ENCODE measurements around the gene DPP10. TPM values are rescaled to one million over a fixed set of nuclear protein-coding genes. Genes with fewer than 3 reads are reported as not detected.

The DPP10 gene
- total RNA-seq, 3 donors from 2014 or later = 0.29 to 0.33 (median 0.32) TPM

DNA sequence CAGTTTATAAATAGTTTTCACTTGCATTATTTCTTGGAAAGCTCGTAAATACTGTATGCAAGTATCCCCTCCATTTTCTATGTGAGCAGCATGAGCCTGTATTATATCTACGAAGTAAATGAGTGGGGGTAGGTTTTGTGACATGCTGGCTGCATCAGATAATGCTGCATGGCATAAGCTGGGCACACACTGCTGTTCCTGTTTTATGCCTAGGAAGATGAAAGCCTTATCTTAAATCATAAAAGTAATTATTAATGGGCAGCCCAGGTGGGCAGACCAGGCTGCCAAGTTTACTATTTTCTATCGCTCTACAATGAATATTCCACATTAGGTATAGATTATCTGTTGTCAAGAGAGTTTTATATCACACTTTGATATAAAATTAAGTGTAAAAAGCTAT is 854.6 kb downstream of the DPP10 start:
- Histone ChIP-seq H3K27ac (no peak overlapping the region), H3K36me3 (no peaks in the 10 kb centered on the region), H3K9me3 (no peaks in the 10 kb centered on the region), H3K4me1 (no peaks in the 10 kb centered on the region), H3K4me3 (no peak overlapping the region), H3K27me3 (no peaks in the 10 kb centered on the region)
- TF ChIP-seq POLR2AphosphoS5 (IDR thresholded peaks at IDR 0.05) = no peak
- TF ChIP-seq, protein P1, sequence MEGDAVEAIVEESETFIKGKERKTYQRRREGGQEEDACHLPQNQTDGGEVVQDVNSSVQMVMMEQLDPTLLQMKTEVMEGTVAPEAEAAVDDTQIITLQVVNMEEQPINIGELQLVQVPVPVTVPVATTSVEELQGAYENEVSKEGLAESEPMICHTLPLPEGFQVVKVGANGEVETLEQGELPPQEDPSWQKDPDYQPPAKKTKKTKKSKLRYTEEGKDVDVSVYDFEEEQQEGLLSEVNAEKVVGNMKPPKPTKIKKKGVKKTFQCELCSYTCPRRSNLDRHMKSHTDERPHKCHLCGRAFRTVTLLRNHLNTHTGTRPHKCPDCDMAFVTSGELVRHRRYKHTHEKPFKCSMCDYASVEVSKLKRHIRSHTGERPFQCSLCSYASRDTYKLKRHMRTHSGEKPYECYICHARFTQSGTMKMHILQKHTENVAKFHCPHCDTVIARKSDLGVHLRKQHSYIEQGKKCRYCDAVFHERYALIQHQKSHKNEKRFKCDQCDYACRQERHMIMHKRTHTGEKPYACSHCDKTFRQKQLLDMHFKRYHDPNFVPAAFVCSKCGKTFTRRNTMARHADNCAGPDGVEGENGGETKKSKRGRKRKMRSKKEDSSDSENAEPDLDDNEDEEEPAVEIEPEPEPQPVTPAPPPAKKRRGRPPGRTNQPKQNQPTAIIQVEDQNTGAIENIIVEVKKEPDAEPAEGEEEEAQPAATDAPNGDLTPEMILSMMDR (IDR thresholded peaks at IDR 0.05) = no peak
- intact Hi-C loops (cut with DNase I; ENCODE audit: low total_unique reads) = no loop called here
- DNase-seq (ENCODE audit: low spot score in 2 of 2) = no peak

- Histone ChIP-seq H3K27ac (no peak overlapping the region), H3K4me1 (no peaks in the 10 kb centered on the region), H3K27me3 (no peaks in the 10 kb centered on the region), H3K9me3 (no peaks in the 10 kb centered on the region), H3K36me3 (no peaks in the 10 kb centered on the region), H3K4me3 (no peak overlapping the region)
- TF ChIP-seq, protein P1 (IDR thresholded peaks at IDR 0.05) = no peak
- TF ChIP-seq POLR2A (IDR thresholded peaks at IDR 0.05) = no peak
- no peak for TF ChIP-seq POLR2AphosphoS5 (IDR thresholded peaks at IDR 0.05)
- DNase-seq (ENCODE audit: low spot score in 2 of 2) = no peak
- intact Hi-C loops (cut with DNase I; ENCODE audit: low total_unique reads) = no loop called here
Measured at GRCh38 chr2:115299199-115299598, 856.8 kb downstream of the DPP10 start.

GRCh38 chr2:115305712-115306111 is 863.3 kb downstream of the DPP10 start:
- TF ChIP-seq POLR2AphosphoS5 (IDR thresholded peaks at IDR 0.05) (no peak), POLR2A (IDR thresholded peaks at IDR 0.05) (no peak)
- TF ChIP-seq, protein P1 (IDR thresholded peaks at IDR 0.05) = no peak
- intact Hi-C loops (cut with DNase I; ENCODE audit: low total_unique reads) = no loop called here

DNA sequence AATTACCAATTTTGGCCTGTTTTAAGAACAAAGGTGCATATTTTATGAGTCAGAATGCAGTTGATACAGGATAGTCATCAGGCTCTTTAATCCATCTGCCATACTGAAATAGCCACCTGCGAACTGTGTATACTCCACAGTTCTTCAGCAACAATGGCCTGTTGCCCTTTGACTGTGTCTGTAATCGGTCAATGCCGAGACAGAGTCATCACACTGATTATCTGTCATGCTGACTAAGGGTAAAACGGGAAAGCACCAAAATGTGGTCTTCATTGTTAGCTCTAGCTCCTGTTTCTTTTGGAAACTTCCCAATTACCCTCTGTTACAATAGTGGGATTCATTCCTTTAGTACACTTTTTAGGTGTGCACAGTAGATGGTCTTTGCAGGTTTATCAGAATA is 871.7 kb downstream of the DPP10 start:
- TF ChIP-seq POLR2A (IDR thresholded peaks at IDR 0.05) (no peak), POLR2AphosphoS5 (IDR thresholded peaks at IDR 0.05) (no peak)
- TF ChIP-seq, protein P1 (IDR thresholded peaks at IDR 0.05) = no peak
- no peaks in the 10 kb centered on the region for H3K36me3 ChIP-seq
- no peak for DNase-seq (ENCODE audit: low spot score in 2 of 2)
- H3K4me1 ChIP-seq = no peaks in the 10 kb centered on the region
- no peaks in the 10 kb centered on the region for H3K9me3 ChIP-seq
- H3K27me3 ChIP-seq = no peaks in the 10 kb centered on the region
- intact Hi-C loops (cut with DNase I; ENCODE audit: low total_unique reads) = no loop called here
- no peak overlapping the region for H3K4me3 ChIP-seq
- no peak overlapping the region for H3K27ac ChIP-seq

More at GRCh38 chr2:115305712-115306111, 863.3 kb downstream of the DPP10 start:
- Histone ChIP-seq H3K4me1 (no peaks in the 10 kb centered on the region), H3K4me3 (no peak overlapping the region), H3K27ac (no peak overlapping the region), H3K27me3 (no peaks in the 10 kb centered on the region), H3K36me3 (no peaks in the 10 kb centered on the region), H3K9me3 (no peaks in the 10 kb centered on the region)
- no peak for DNase-seq (ENCODE audit: low spot score in 2 of 2)

GRCh38 chr2:115327061-115327460 is 884.6 kb downstream of the DPP10 start:
- TF ChIP-seq POLR2A (IDR thresholded peaks at IDR 0.05) = no peak
- TF ChIP-seq, protein P1 (IDR thresholded peaks at IDR 0.05) = no peak
- no peak for TF ChIP-seq POLR2AphosphoS5 (IDR thresholded peaks at IDR 0.05)
- Histone ChIP-seq H3K9me3 (no peaks in the 10 kb centered on the region), H3K4me3 (no peak overlapping the region), H3K36me3 (no peaks in the 10 kb centered on the region), H3K27ac (no peak overlapping the region), H3K4me1 (no peaks in the 10 kb centered on the region), H3K27me3 (no peaks in the 10 kb centered on the region)
- intact Hi-C loops (cut with DNase I; ENCODE audit: low total_unique reads) = no loop called here
- DNase-seq (ENCODE audit: low spot score in 2 of 2) = no peak
